BLaER1 (cell line): ENCODE measurements around the gene DERL3.
A peak's percentile ranks its signal among the peaks of the same experiment; 100 is the strongest.
"Not testable (repeated sequence)": the region's sequence is repeated elsewhere in the genome, so short reads cannot be mapped to it uniquely, and the experiment has no call there.

Experiments
- H3K27ac ChIP-seq: shearing (Covaris generic); formaldehyde crosslinking; 2 replicates; pipeline ENCODE4 v1.8.1; 2022
- H3K27me3 ChIP-seq: shearing (Covaris generic); formaldehyde crosslinking; 2 replicates; pipeline ENCODE4 v1.8.1; 2022
- H3K36me3 ChIP-seq: shearing (Covaris generic); formaldehyde crosslinking; 2 replicates; pipeline ENCODE4 v1.8.1; 2022
- H3K4me1 ChIP-seq: shearing (Covaris generic); formaldehyde crosslinking; 2 replicates; pipeline ENCODE4 v1.8.1; 2022
- H3K4me2 ChIP-seq: shearing (Covaris generic); formaldehyde crosslinking; 2 replicates; pipeline ENCODE4 v1.8.1; 2022
- H3K4me3 ChIP-seq: shearing (Covaris generic); formaldehyde crosslinking; 2 replicates; pipeline ENCODE4 v1.8.1; 2022
- H3K9ac ChIP-seq: shearing (Covaris generic); formaldehyde crosslinking; 2 replicates; pipeline ENCODE4 v1.8.1; 2022
- H3K9me3 ChIP-seq: shearing (Covaris generic); formaldehyde crosslinking; 2 replicates; pipeline ENCODE4 v1.8.1; 2022
- H4K20me1 ChIP-seq: shearing (Covaris generic); formaldehyde crosslinking; 2 replicates; pipeline ENCODE4 v1.8.1; 2022
- Cebpa-rat ChIP-seq: shearing (Covaris generic); IDR thresholded peaks from 2 replicates; pipeline ENCODE4 v1.8.1; 2022

DERL3 gene

GRCh38 chr22:23838681-23839468 is at the start of gene DERL3:
DERL3 (minus strand) TSS chr22:23839006; CDS start chr22:23838987, 19 bp downstream.
- Histone ChIP-seq H3K36me3 (peaks cover 37% of the 10 kb centered on the region), H4K20me1 (peaks cover 40% of the 10 kb centered on the region), H3K27me3 (no peaks in the 10 kb centered on the region), H3K4me3 (peak within 1 kb of the TSS; percentile 66), H3K4me2 (peak within 1 kb of the TSS; percentile 97), H3K9ac (peak within 1 kb of the TSS; percentile 78), H3K27ac (peak within 1 kb of the TSS; percentile 81), H3K9me3 (no peaks in the 10 kb centered on the region), H3K4me1 (peaks cover 78% of the 10 kb centered on the region)
- no peak for TF ChIP-seq Cebpa-rat

- Histone ChIP-seq H4K20me1 (no peaks in the 10 kb centered on the region), H3K4me1 (peaks cover 14% of the 10 kb centered on the region; the same call in 1 of the 2 replicates), H3K36me3 (peaks cover 28% of the 10 kb centered on the region), H3K4me2 (no peak overlapping the region), H3K9me3 (peaks cover 10% of the 10 kb centered on the region; the same call in 1 of the 2 replicates), H3K9ac (no peak overlapping the region), H3K27me3 (no peaks in the 10 kb centered on the region), H3K4me3 (no peak overlapping the region), H3K27ac (0 out of 2 replicates have a peak overlapping the region, but pooled peaks have one; percentile 8)
- TF ChIP-seq Cebpa-rat: no peak
Measured at GRCh38 chr22:23884140-23884539, 45.3 kb upstream of the DERL3 start.

GRCh38 chr22:23883658-23884057 is 44.9 kb upstream of the DERL3 start:
- Histone ChIP-seq H3K9ac (no peak overlapping the region), H4K20me1 (no peaks in the 10 kb centered on the region), H3K9me3 (peaks cover 10% of the 10 kb centered on the region; the same call in 1 of the 2 replicates), H3K27me3 (no peaks in the 10 kb centered on the region), H3K27ac (no peak overlapping the region), H3K4me1 (peaks cover 15% of the 10 kb centered on the region; the same call in 1 of the 2 replicates), H3K4me3 (no peak overlapping the region), H3K4me2 (no peak overlapping the region), H3K36me3 (peaks cover 32% of the 10 kb centered on the region)
- TF ChIP-seq Cebpa-rat: no peak

- peaks cover 10% of the 10 kb centered on the region; the same call in 1 of the 2 replicates for H3K4me1 ChIP-seq
- H3K36me3 ChIP-seq: peaks cover 44% of the 10 kb centered on the region
- H3K9ac ChIP-seq: no peak overlapping the region
- no peaks in the 10 kb centered on the region for H4K20me1 ChIP-seq
- no peak overlapping the region for H3K4me3 ChIP-seq
- TF ChIP-seq Cebpa-rat: no peak
- H3K27me3 ChIP-seq: no peaks in the 10 kb centered on the region
- H3K27ac ChIP-seq: no peak overlapping the region
- no peak overlapping the region for H3K4me2 ChIP-seq
- peaks cover 10% of the 10 kb centered on the region; the same call in 1 of the 2 replicates for H3K9me3 ChIP-seq
Measured at GRCh38 chr22:23882370-23882769, 43.6 kb upstream of the DERL3 start.

GRCh38 chr22:23878219-23878618 is 39.4 kb upstream of the DERL3 start:
- Histone ChIP-seq H4K20me1 (no peaks in the 10 kb centered on the region), H3K9ac (no peak overlapping the region), H3K27ac (no peak overlapping the region), H3K4me2 (no peak overlapping the region), H3K36me3 (peaks cover 63% of the 10 kb centered on the region), H3K27me3 (no peaks in the 10 kb centered on the region), H3K9me3 (peaks cover 10% of the 10 kb centered on the region; the same call in 1 of the 2 replicates), H3K4me1 (peaks cover 30% of the 10 kb centered on the region), H3K4me3 (no peak overlapping the region)
- TF ChIP-seq Cebpa-rat: no peak

GRCh38 chr22:23877566-23877965 is 38.8 kb upstream of the DERL3 start:
- Histone ChIP-seq H3K9ac (no peak overlapping the region), H3K4me3 (no peak overlapping the region), H4K20me1 (no peaks in the 10 kb centered on the region), H3K27ac (no peak overlapping the region), H3K9me3 (peaks cover 10% of the 10 kb centered on the region; the same call in 1 of the 2 replicates), H3K36me3 (peaks cover 57% of the 10 kb centered on the region), H3K4me2 (no peak overlapping the region), H3K4me1 (peaks cover 30% of the 10 kb centered on the region), H3K27me3 (no peaks in the 10 kb centered on the region)
- no peak for TF ChIP-seq Cebpa-rat

- Histone ChIP-seq H3K4me2 (no peak overlapping the region), H3K9me3 (peaks cover 10% of the 10 kb centered on the region; the same call in 1 of the 2 replicates), H3K36me3 (peaks cover 46% of the 10 kb centered on the region), H4K20me1 (no peaks in the 10 kb centered on the region), H3K4me3 (no peak overlapping the region), H3K27ac (0 out of 2 replicates have a peak overlapping the region, but pooled peaks have one; percentile 11), H3K9ac (no peak overlapping the region), H3K27me3 (no peaks in the 10 kb centered on the region), H3K4me1 (peaks cover 30% of the 10 kb centered on the region)
- no peak for TF ChIP-seq Cebpa-rat
Measured at GRCh38 chr22:23875801-23876200, 37.0 kb upstream of the DERL3 start.

- no peaks in the 10 kb centered on the region for H4K20me1 ChIP-seq
- no peak overlapping the region for H3K4me3 ChIP-seq
- H3K27me3 ChIP-seq: no peaks in the 10 kb centered on the region
- H3K9ac ChIP-seq: peak overlapping the region; percentile 50; the same call in 1 of the 2 replicates
- no peak for TF ChIP-seq Cebpa-rat
- H3K36me3 ChIP-seq: peaks cover 49% of the 10 kb centered on the region
- peaks cover 7% of the 10 kb centered on the region; the same call in 1 of the 2 replicates for H3K9me3 ChIP-seq
- peaks cover 30% of the 10 kb centered on the region for H3K4me1 ChIP-seq
- H3K27ac ChIP-seq: no peak overlapping the region
- peak overlapping the region; percentile 86 for H3K4me2 ChIP-seq
Measured at GRCh38 chr22:23874871-23875270, 36.1 kb upstream of the DERL3 start.

- TF ChIP-seq Cebpa-rat: no peak
Measured at GRCh38 chr22:23868580-23868979, 29.8 kb upstream of the DERL3 start.

GRCh38 chr22:23864499-23865154 is 25.8 kb upstream of the DERL3 start:
- H3K4me1 ChIP-seq, H3K9ac ChIP-seq, H3K9me3 ChIP-seq, H3K27ac ChIP-seq, H4K20me1 ChIP-seq, H3K27me3 ChIP-seq, H3K4me3 ChIP-seq, H3K4me2 ChIP-seq: not testable (repeated sequence)
- peaks cover 36% of the 10 kb centered on the region for H3K36me3 ChIP-seq

More at GRCh38 chr22:23868580-23868979, 29.8 kb upstream of the DERL3 start:
- H3K4me1 ChIP-seq: no peaks in the 10 kb centered on the region
- H4K20me1 ChIP-seq: no peaks in the 10 kb centered on the region
- H3K4me2 ChIP-seq: no peak overlapping the region
- no peaks in the 10 kb centered on the region for H3K27me3 ChIP-seq
- H3K9me3 ChIP-seq: no peaks in the 10 kb centered on the region
- peaks cover 39% of the 10 kb centered on the region for H3K36me3 ChIP-seq
- no peak overlapping the region for H3K9ac ChIP-seq
- H3K27ac ChIP-seq: no peak overlapping the region
- no peak overlapping the region for H3K4me3 ChIP-seq
